OCI-LY7 (cell line): ENCODE measurements around the gene BAX.

ENCODE experiments used
- CTCF ChIP-seq: fragments of 200-600 bp; sonication (generic); conservative IDR thresholded peaks from 2 replicates; pipeline ENCODE4 v1.5.1; 2014; ENCODE audit warnings: mild to moderate bottlenecking, antibody characterized with exemption, low read length, moderate library complexity, mixed read lengths
- EZH2phosphoT487 ChIP-seq: fragments of 200-600 bp; sonication (generic); IDR thresholded peaks from 2 replicates; pipeline ENCODE4 v1.6.1; 2018; ENCODE audit warnings: low read depth, borderline replicate concordance, mild to moderate bottlenecking, mixed run types, antibody characterized with exemption, low read length, moderate library complexity, mixed read lengths

GRCh38 chr19:48918071-48918470 is 36.6 kb upstream of the BAX start:
- no peak for TF ChIP-seq CTCF
- TF ChIP-seq EZH2phosphoT487: no peak
